Thyroid gland (tissue), 4 donors: ENCODE results near the gene DDX43.

Experiments used
- POLR2A ChIP-seq, 2 donors: fragments of 450-650 bp; IDR thresholded peaks; one replicate each; pipeline ENCODE4 v1.6.1; 2017; ENCODE audit warnings: antibody characterized with exemption in 2 of 2, mild to moderate bottlenecking in 2 of 2, moderate library complexity in 1 of 2
- TF ChIP-seq, protein P1 (sequence below), 6 experiments: fragments of 200-600 bp in 3 of 6; fragments of 450-650 bp in 3 of 6; sonication (generic) in 3 of 6; IDR thresholded peaks; one replicate each; pipeline ENCODE4 v1.5.1; 2016 to 2019; ENCODE audit warnings: antibody characterized with exemption in 6 of 6, mild to moderate bottlenecking in 2 of 6, inconsistent platforms in 1 of 6, moderate library complexity in 1 of 6

DNA sequence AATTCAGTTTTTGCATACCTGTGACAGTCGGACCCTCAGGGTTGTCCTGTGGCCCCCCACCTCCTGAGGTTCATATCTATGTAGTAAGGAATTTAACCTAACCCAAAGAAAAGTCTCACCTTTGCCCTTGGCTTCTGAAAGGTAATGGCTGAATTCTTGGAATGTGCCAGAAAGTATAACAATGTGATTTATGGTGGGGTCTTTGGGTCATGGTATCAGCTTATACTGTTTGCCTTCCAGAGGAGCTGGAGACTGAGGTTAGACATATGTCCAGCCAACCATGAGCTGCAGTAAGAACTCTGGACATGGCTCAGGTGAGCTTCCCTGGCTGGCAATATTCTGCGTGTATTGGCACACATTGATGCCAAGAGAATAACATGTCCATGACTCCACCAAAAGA lies 26.9 kb downstream of the DDX43 start:
- TF ChIP-seq, protein P1, sequence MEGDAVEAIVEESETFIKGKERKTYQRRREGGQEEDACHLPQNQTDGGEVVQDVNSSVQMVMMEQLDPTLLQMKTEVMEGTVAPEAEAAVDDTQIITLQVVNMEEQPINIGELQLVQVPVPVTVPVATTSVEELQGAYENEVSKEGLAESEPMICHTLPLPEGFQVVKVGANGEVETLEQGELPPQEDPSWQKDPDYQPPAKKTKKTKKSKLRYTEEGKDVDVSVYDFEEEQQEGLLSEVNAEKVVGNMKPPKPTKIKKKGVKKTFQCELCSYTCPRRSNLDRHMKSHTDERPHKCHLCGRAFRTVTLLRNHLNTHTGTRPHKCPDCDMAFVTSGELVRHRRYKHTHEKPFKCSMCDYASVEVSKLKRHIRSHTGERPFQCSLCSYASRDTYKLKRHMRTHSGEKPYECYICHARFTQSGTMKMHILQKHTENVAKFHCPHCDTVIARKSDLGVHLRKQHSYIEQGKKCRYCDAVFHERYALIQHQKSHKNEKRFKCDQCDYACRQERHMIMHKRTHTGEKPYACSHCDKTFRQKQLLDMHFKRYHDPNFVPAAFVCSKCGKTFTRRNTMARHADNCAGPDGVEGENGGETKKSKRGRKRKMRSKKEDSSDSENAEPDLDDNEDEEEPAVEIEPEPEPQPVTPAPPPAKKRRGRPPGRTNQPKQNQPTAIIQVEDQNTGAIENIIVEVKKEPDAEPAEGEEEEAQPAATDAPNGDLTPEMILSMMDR (IDR thresholded peaks at IDR 0.05), result no peak
- no peak for TF ChIP-seq POLR2A (IDR thresholded peaks at IDR 0.05)
